Kidney (tissue), 14 donors: Measurements from ENCODE around the gene VAV2. TPM values are rescaled to one million over a fixed set of nuclear protein-coding genes. Genes with fewer than 3 reads are reported as not detected.

Experiments
- DNase-seq, 5 donors: peaks; one replicate each; pipeline ENCODE4 v3.0.0-alpha.2; 2013 to 2020
- FAIRE-seq: peaks from 2 replicates; lab custom pipeline; 2012; peaks lifted over from hg19 to GRCh38; lab: Jason Lieb, UNC
- H3K27ac ChIP-seq, 2 donors: one replicate each; pipeline ENCODE4 v1.7.0; 2013; ENCODE audit warnings: low read depth in 2 of 2, low read length in 2 of 2, inconsistent platforms in 1 of 2
- H3K27me3 ChIP-seq: one replicate; pipeline ENCODE4 v1.7.1; 2013; ENCODE audit warnings: low read length, inconsistent platforms; ENCODE audit not compliant: control insufficient read depth, insufficient read depth
- H3K36me3 ChIP-seq, 3 donors: one replicate each; pipeline versions ENCODE4 v1.7.0 to v1.7.1; 2013; ENCODE audit warnings: low read length in 3 of 3, control low read depth in 1 of 3, inconsistent platforms in 1 of 3; ENCODE audit not compliant: insufficient read depth in 3 of 3, control insufficient read depth in 2 of 3
- H3K4me1 ChIP-seq, 3 donors: one replicate each; pipeline versions ENCODE4 v1.7.0 to v1.7.1; 2013; ENCODE audit warnings: low read length in 3 of 3, inconsistent platforms in 1 of 3, low read depth in 1 of 3; ENCODE audit not compliant: control insufficient read depth in 2 of 3, insufficient read depth in 2 of 3
- H3K4me3 ChIP-seq, 3 donors: one replicate each; pipeline versions ENCODE4 v1.7.0 to v1.8.1; 2013; ENCODE audit warnings: low read length in 3 of 3, control low read depth in 1 of 3, inconsistent platforms in 1 of 3
- H3K9ac ChIP-seq, 3 donors: one replicate each; pipeline versions ENCODE4 v1.7.0 to v1.7.1; 2013; ENCODE audit warnings: low read length in 3 of 3, control low read depth in 1 of 3, inconsistent platforms in 1 of 3
- H3K9me3 ChIP-seq, 3 donors: one replicate each; pipeline versions ENCODE4 v1.7.0 to v1.7.1; 2013; ENCODE audit warnings: low read length in 3 of 3, control low read depth in 1 of 3, inconsistent platforms in 1 of 3; ENCODE audit not compliant: control insufficient read depth in 2 of 3, insufficient read depth in 1 of 3
- intact Hi-C: fragments of 100-400 bp; cut with DNase I; formaldehyde crosslinking; loops from one replicate; pipeline ENCODE4 v1.11.1; 2022
- polyA plus RNA-seq: library from polyadenylated mRNA; stranded (reverse); fragments of 350-450 nt; fragmentation: Illumina TruSeq; extraction: RNeasy Lipid Tissue Mini Kit (QIAGEN cat#74804); gene quantifications from one replicate; pipeline ENCODE4 v1.2.3, GENCODE V29; 2014; ENCODE audit warnings: low read depth, low replicate concordance; ENCODE audit not compliant: insufficient read depth
- total RNA-seq: library from RNA; stranded (reverse); fragmentation: NEBNext Ultra II Directional; extraction: Animal tissue kit (Norgen Biotek cat#: 25700); gene quantifications from one replicate; pipeline ENCODE4 v1.2.1, GENCODE V29; 2021
- TF ChIP-seq, protein P1 (sequence below): IDR thresholded peaks from 3 replicates; pipeline ENCODE4 v1.5.1; 2012; ENCODE audit warnings: mild to moderate bottlenecking, moderate library complexity, borderline replicate concordance; ENCODE audit not compliant: insufficient read depth; ENCODE audit errors: extremely low read depth
- donor health status: control.
- donor health status: control.
- donor health status: control.
- donor health status: control.
- donor health status: control.
- donor health status: DM: yes; HTN: yes; CAD: no.
- donor health status: Normal renal cell carcinoma (clear cell type).

Gene VAV2
- total and polyA plus RNA-seq, 2 donors from 2014 or later, result 22.3 to 47.1 TPM

DNA sequence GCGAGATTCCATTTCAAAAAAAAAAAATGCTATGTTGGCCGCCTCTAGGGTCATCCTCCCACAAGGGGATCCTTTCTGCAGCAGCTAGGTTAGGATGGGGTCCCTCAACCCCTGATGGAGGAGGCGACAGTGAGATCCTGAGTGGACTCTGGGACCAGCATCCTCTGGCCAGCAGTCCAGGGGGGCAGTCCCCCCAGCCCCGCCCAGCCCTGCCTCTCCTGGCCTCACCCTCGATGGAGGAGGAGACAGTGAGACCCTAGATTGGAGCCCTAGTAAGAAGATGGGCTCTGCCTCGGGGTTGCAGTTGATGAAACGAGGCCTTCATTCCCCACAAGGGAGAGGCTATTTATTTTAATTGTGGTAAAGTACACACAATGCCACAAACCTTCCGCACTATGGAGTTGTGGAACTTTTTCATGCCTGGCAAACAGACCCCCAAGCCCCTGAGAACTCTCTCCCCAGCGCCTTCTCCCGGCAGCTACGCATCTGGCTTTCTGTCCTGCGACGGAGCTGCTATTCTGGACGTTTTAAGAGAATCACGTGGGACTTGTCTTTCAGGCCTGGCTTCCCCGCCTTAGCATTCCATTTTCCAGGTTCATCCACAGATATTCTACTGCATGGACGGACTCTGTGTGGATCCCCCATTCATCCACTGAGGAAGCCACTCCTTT, 15.8 kb downstream of the VAV2 start:
- no peak overlapping the region for H3K27ac ChIP-seq
- TF ChIP-seq, protein P1, sequence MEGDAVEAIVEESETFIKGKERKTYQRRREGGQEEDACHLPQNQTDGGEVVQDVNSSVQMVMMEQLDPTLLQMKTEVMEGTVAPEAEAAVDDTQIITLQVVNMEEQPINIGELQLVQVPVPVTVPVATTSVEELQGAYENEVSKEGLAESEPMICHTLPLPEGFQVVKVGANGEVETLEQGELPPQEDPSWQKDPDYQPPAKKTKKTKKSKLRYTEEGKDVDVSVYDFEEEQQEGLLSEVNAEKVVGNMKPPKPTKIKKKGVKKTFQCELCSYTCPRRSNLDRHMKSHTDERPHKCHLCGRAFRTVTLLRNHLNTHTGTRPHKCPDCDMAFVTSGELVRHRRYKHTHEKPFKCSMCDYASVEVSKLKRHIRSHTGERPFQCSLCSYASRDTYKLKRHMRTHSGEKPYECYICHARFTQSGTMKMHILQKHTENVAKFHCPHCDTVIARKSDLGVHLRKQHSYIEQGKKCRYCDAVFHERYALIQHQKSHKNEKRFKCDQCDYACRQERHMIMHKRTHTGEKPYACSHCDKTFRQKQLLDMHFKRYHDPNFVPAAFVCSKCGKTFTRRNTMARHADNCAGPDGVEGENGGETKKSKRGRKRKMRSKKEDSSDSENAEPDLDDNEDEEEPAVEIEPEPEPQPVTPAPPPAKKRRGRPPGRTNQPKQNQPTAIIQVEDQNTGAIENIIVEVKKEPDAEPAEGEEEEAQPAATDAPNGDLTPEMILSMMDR, result no peak
- H3K4me1 ChIP-seq, result peaks cover 0 to 64% (median 45%) of the 10 kb centered on the region in 3 donors
- H3K36me3 ChIP-seq, result no peaks in the 10 kb centered on the region
- no peaks in the 10 kb centered on the region for H3K27me3 ChIP-seq
- H3K9me3 ChIP-seq, result no peaks in the 10 kb centered on the region
- no peak overlapping the region for H3K9ac ChIP-seq
- DNase-seq, result peak in 1 of 5 donors; percentile 43
- no peak overlapping the region for H3K4me3 ChIP-seq
- no peak for FAIRE-seq
- intact Hi-C loops, result no loop called here

- Histone ChIP-seq H3K4me1 (peaks cover 0 to 60% (median 43%) of the 10 kb centered on the region in 3 donors), H3K4me3 (no peak overlapping the region), H3K36me3 (no peaks in the 10 kb centered on the region), H3K9ac (no peak overlapping the region), H3K27me3 (no peaks in the 10 kb centered on the region), H3K9me3 (no peaks in the 10 kb centered on the region), H3K27ac (peak overlapping the region in 1 of 2 donors; percentile 30)
- DNase-seq, result no peak
- intact Hi-C loops, result no loop called here
- TF ChIP-seq, protein P1, result no peak
- FAIRE-seq, result no peak
These were observed 16.6 kb downstream of the VAV2 start for GRCh38 chr9:133975511-133975910.

- Histone ChIP-seq H3K27ac (peak overlapping the region; percentile 27 to 42), H3K9me3 (no peaks in the 10 kb centered on the region), H3K4me3 (no peak overlapping the region), H3K36me3 (no peaks in the 10 kb centered on the region), H3K27me3 (no peaks in the 10 kb centered on the region), H3K9ac (peak overlapping the region in 1 of 3 donors; percentile 10), H3K4me1 (peaks cover 0 to 56% (median 36%) of the 10 kb centered on the region in 3 donors)
- DNase-seq (peak in 1 of 5 donors; percentile 52), FAIRE-seq (no peak)
- TF ChIP-seq, protein P1, result no peak
- intact Hi-C loops, result no loop called here
These were observed 17.3 kb downstream of the VAV2 start for GRCh38 chr9:133974631-133975341.
